GM12875 (cell line): ENCODE results near the gene MAPKAP1.

Source experiments
- H3K4me3 ChIP-seq: one replicate; pipeline ENCODE4 v1.5.1; 2011; ENCODE audit warnings: low read depth, low read length, control low read depth
- TF ChIP-seq, protein P1 (sequence below): IDR thresholded peaks from 2 replicates; pipeline ENCODE4 v1.5.1; 2011; ENCODE audit warnings: low read depth, mild to moderate bottlenecking, control low read depth, inconsistent platforms, low read length, moderate library complexity, borderline replicate concordance; ENCODE audit not compliant: insufficient read depth

The MAPKAP1 gene

GRCh38 chr9:125425170-125425897 lies 281.7 kb downstream of the MAPKAP1 start:
- TF ChIP-seq, protein P1, sequence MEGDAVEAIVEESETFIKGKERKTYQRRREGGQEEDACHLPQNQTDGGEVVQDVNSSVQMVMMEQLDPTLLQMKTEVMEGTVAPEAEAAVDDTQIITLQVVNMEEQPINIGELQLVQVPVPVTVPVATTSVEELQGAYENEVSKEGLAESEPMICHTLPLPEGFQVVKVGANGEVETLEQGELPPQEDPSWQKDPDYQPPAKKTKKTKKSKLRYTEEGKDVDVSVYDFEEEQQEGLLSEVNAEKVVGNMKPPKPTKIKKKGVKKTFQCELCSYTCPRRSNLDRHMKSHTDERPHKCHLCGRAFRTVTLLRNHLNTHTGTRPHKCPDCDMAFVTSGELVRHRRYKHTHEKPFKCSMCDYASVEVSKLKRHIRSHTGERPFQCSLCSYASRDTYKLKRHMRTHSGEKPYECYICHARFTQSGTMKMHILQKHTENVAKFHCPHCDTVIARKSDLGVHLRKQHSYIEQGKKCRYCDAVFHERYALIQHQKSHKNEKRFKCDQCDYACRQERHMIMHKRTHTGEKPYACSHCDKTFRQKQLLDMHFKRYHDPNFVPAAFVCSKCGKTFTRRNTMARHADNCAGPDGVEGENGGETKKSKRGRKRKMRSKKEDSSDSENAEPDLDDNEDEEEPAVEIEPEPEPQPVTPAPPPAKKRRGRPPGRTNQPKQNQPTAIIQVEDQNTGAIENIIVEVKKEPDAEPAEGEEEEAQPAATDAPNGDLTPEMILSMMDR = no peak
- H3K4me3 ChIP-seq = no peak overlapping the region

GRCh38 chr9:125423964-125424363 lies 283.0 kb downstream of the MAPKAP1 start:
- H3K4me3 ChIP-seq = no peak overlapping the region
- TF ChIP-seq, protein P1 = no peak

- TF ChIP-seq, protein P1 = no peak
- no peak overlapping the region for H3K4me3 ChIP-seq
Measured at GRCh38 chr9:125422853-125423252, 284.2 kb downstream of the MAPKAP1 start.

GRCh38 chr9:125421591-125422181 lies 285.3 kb downstream of the MAPKAP1 start:
- H3K4me3 ChIP-seq = no peak overlapping the region
- TF ChIP-seq, protein P1 = no peak

DNA sequence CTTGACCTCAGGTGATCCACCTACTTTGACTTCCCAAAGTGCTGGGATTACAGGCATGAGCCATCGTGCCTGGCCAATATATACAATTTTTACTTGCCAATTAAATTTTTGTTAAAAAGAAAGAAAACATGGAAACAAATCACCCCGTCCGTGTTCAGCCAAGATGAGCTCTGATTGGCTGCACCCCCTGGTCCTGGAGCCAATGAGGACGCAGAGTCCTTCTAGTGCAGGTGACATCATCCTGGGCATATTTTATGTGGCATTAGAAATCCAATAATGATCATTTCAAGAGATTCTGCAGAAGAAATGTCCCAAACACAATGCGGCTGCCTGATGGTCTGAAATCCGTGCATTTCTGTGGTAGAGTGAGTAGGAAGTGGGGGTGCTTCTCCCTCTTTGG lies 285.8 kb downstream of the MAPKAP1 start:
- H3K4me3 ChIP-seq = no peak overlapping the region
- TF ChIP-seq, protein P1 = no peak

DNA sequence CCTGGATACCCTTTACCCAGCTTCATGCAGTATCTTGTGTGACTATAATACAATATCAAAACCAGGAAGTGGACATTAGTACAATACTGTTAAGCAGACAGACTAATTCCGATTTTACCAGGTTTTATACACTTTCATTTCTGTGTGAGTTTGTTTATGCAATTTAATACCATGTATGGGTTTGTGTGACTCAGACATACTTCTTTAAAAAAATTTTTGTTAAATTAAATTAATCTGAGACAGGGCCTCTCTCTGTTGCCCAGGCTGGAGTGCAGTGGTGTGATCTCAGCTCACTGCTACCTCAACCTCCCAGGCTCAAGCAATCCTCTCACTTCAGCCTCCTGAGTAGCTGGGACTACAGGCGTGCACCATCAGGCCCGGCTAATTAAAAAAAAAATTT lies 288.6 kb downstream of the MAPKAP1 start:
- H3K4me3 ChIP-seq = no peak overlapping the region
- TF ChIP-seq, protein P1 = no peak

DNA sequence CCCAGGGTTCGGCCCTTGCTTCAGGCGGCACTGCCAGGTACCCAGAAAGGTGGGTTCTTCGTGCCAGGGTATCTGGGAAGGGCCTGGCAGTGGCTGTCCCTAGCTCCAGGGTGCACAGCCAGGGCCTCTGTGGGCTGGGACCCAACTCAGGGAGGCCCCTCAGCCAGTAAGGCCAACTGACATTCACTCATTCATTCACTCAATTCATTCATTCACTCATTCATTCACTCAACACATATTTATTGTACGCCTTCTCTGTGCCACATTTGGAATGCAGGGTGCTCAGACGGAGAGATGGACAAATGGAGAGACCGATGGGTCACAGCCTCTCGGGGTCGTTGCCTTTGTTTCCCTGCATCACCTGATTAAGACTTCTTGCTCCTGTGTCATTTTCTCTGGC lies 290.5 kb downstream of the MAPKAP1 start:
- H3K4me3 ChIP-seq = no peak overlapping the region
- TF ChIP-seq, protein P1 = no peak
